Measurements from ENCODE around the gene FNTB. TPM values are rescaled to one million over a fixed set of nuclear protein-coding genes. Genes with fewer than 3 reads are reported as not detected.

The FNTB gene
- total and polyA plus RNA-seq, 2 of the 8 experiments (the other 6 are each of a cell fraction or from before 2014, with no cell fraction given): 16.0 to 20.7 TPM

DNA sequence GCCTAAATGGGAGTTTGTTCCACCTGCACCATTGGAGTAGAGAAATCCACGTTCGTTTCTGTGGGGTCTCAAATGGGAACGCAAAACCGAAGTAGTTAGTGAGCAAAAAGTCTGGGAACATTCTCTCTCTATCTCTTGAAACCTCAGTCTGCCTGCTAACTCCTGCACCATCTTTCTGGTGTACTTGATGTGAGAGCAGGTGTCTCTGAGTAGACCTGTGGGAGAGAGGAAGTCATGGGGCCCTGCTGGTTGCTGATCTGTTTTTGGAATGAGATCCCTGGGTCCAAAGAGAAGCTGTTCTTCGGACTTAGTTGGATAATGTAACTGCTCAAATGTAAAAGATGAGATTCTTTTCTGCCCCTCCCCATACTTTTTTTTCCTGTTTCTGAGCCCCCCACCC is 58.3 kb downstream of the FNTB start:
- H3K18ac ChIP-seq (ENCODE audit: extremely low read depth, low read length): no peak overlapping the region
- no peak overlapping the region for H3K9ac ChIP-seq (replicated peaks in 1 of 4; ENCODE audit: extremely low read depth in 1 of 4, low read depth in 3 of 4, low read length in 3 of 4)
- no peaks in the 10 kb centered on the region for H3K23me2 ChIP-seq (ENCODE audit: low read depth, low read length)
- ChIA-PET POLR2A (ENCODE audit: partially characterized antibody) (no interaction called here), CTCF (ENCODE audit: partially characterized antibody) (no interaction called here)
- H2BK12ac ChIP-seq (ENCODE audit: low read depth, low read length): no peak overlapping the region
- DNase-seq (ENCODE audit: low read depth in 1 of 2, low spot score in 2 of 2) (no peak), FAIRE-seq (no peak)
- no peak overlapping the region for H2BK20ac ChIP-seq (ENCODE audit: low read length)
- H3K27ac ChIP-seq (ENCODE audit: low read depth, low read length): no peak overlapping the region
- no peak overlapping the region for H3K4me2 ChIP-seq (ENCODE audit: insufficient read depth in 1 of 2, low read depth in 2 of 2, low read length in 2 of 2)
- H3K9me3 ChIP-seq (ENCODE audit: insufficient read depth in 2 of 2, low read depth in 1 of 2, low read length in 1 of 2): no peaks in the 10 kb centered on the region
- TF ChIP-seq NANOG (IDR thresholded peaks at IDR 0.05; ENCODE audit: insufficient read depth, low read depth, low read length, poor library complexity, severe bottlenecking) (no peak), CEBPB (IDR thresholded peaks at IDR 0.05; ENCODE audit: low read depth, low read length) (no peak), TEAD4 (IDR thresholded peaks at IDR 0.05; ENCODE audit: low read depth, low read length) (no peak), KDM4A (IDR thresholded peaks at IDR 0.05; ENCODE audit: low read depth, low read length, severe bottlenecking) (no peak), RXRA (IDR thresholded peaks at IDR 0.05; ENCODE audit: insufficient read depth, low read depth, low read length) (no peak), CHD1 (IDR thresholded peaks at IDR 0.05; ENCODE audit: low read depth, low read length) (no peak), JUND (IDR thresholded peaks at IDR 0.05; ENCODE audit: low read length) (no peak)
- no peak overlapping the region for H2BK5ac ChIP-seq (ENCODE audit: low read depth, low read length)
- peaks cover 0 to 6% (median 0%) of the 10 kb centered on the region in 4 experiments; a peak in 2 of 7 replicates for H3K4me1 ChIP-seq (replicated peaks in 1 of 4; ENCODE audit: control insufficient read depth in 3 of 4, insufficient read depth in 4 of 4, low read length in 3 of 4)
- H3K79me2 ChIP-seq (ENCODE audit: control insufficient read depth in 1 of 2, insufficient read depth in 2 of 2, low read length in 2 of 2): no peaks in the 10 kb centered on the region
- no peak overlapping the region for H2BK120ac ChIP-seq (replicated peaks; ENCODE audit: low read depth, low read length)
- H3K79me1 ChIP-seq (ENCODE audit: low read depth, low read length): no peaks in the 10 kb centered on the region
- no peak overlapping the region for H4K8ac ChIP-seq (ENCODE audit: extremely low read depth, insufficient read depth, low read length)
- H4K5ac ChIP-seq (ENCODE audit: insufficient read length, low read depth, low read length): no peak overlapping the region
- no peak overlapping the region for H2BK15ac ChIP-seq (ENCODE audit: low read length)
- WGBS, 2 experiments (ENCODE audit: extremely low coverage in 1 of 2, insufficient coverage in 1 of 2, insufficient read length in 1 of 2, insufficient replicate concordance in 2 of 2, low coverage in 1 of 2, low lambda C conversion rate in 2 of 2, missing lambda C conversion rate in 1 of 2): 95% methylated on average over 5 of the region's 5 CpGs; no CpG with 5 or more reads in 1 of the 2 experiments
- no peak overlapping the region for H3K56ac ChIP-seq (replicated peaks; ENCODE audit: insufficient read length, low read depth, low read length)
- H3K23ac ChIP-seq (ENCODE audit: insufficient read length): no peak overlapping the region
- no peak overlapping the region for H3K14ac ChIP-seq (ENCODE audit: insufficient read length)
- peaks cover 0 to 10% (median 4%) of the 10 kb centered on the region in 4 experiments; a peak in 5 of 8 replicates for H3K36me3 ChIP-seq (ENCODE audit: control insufficient read depth in 2 of 4, insufficient read depth in 4 of 4, low read length in 3 of 4)
- no peaks in the 10 kb centered on the region for H3K27me3 ChIP-seq (replicated peaks in 1 of 4; ENCODE audit: control insufficient read depth in 3 of 4, extremely low read depth in 1 of 4, insufficient read depth in 3 of 4, low read length in 3 of 4)
- H2AK5ac ChIP-seq (ENCODE audit: low read depth, low read length): no peak overlapping the region
- no peaks in the 10 kb centered on the region for H4K20me1 ChIP-seq (replicated peaks in 1 of 2; ENCODE audit: control insufficient read depth in 1 of 2, insufficient read depth in 2 of 2, low read length in 2 of 2)
- H4K91ac ChIP-seq (replicated peaks; ENCODE audit: insufficient read length, low read length): no peak overlapping the region
- no peak overlapping the region for H3K4ac ChIP-seq (replicated peaks; ENCODE audit: insufficient read length, low read depth, low read length)
- H3K4me3 ChIP-seq (ENCODE audit: extremely low read depth in 1 of 4, insufficient read depth in 2 of 4, low read depth in 3 of 4, low read length in 4 of 4): no peak overlapping the region
- H2AFZ ChIP-seq (ENCODE audit: low read length): no peak overlapping the region
